GM19372 (cell line): ENCODE data around the gene PRKACA.

Experiments used
- ATAC-seq: cut with Tn5 transposase; IDR thresholded peaks from one replicate; pipeline ENCODE4 v1.9.1; 2021; ENCODE audit warnings: mild to moderate bottlenecking, low read depth, moderate library complexity; ENCODE audit not compliant: unreplicated experiment

PRKACA gene

GRCh38 chr19:14117668-14118164, at the start of gene PRKACA:
Gene PRKACA (minus strand): TSS chr19:14117762. CDS start chr19:14117547, 215 bp downstream.
- ATAC-seq, result peak; percentile 86

GRCh38 chr19:14166999-14167575, 49.5 kb upstream of the PRKACA start:
- ATAC-seq, result no peak

GRCh38 chr19:14165990-14166830, 48.6 kb upstream of the PRKACA start:
- no peak for ATAC-seq

- ATAC-seq, result no peak
Measured at GRCh38 chr19:14164724-14165493, 47.3 kb upstream of the PRKACA start.

- ATAC-seq, result no peak
Measured at GRCh38 chr19:14164082-14164481, 46.5 kb upstream of the PRKACA start.

GRCh38 chr19:14162871-14163297, 45.3 kb upstream of the PRKACA start:
- no peak for ATAC-seq

GRCh38 chr19:14161305-14161704, 43.7 kb upstream of the PRKACA start:
- ATAC-seq, result no peak

GRCh38 chr19:14160017-14160703, 42.6 kb upstream of the PRKACA start:
- no peak for ATAC-seq

GRCh38 chr19:14159059-14159458, 41.5 kb upstream of the PRKACA start:
- ATAC-seq, result no peak

GRCh38 chr19:14158276-14159023, 40.9 kb upstream of the PRKACA start:
- ATAC-seq, result no peak

GRCh38 chr19:14156971-14157717, 39.6 kb upstream of the PRKACA start:
- ATAC-seq, result no peak

GRCh38 chr19:14156122-14156521, 38.6 kb upstream of the PRKACA start:
- no peak for ATAC-seq

- ATAC-seq, result no peak
Measured at GRCh38 chr19:14155371-14155770, 37.8 kb upstream of the PRKACA start.

- no peak for ATAC-seq
Measured at GRCh38 chr19:14152713-14153112, 35.2 kb upstream of the PRKACA start.

- no peak for ATAC-seq
Measured at GRCh38 chr19:14150770-14151661, 33.5 kb upstream of the PRKACA start.

GRCh38 chr19:14150041-14150769, 32.6 kb upstream of the PRKACA start:
- no peak for ATAC-seq

- ATAC-seq, result no peak
Measured at GRCh38 chr19:14149509-14149994, 32.0 kb upstream of the PRKACA start.
